GM10248 (cell line): ENCODE measurements around the gene CPSF4.

Source experiments
- CTCF ChIA-PET: fragments of 300-600 bp; sonication (Branson Sonifier 250); formaldehyde crosslinking; extraction: SDS; loops from one replicate; lab custom pipeline; 2021; ENCODE audit warnings: antibody characterized with exemption; lab: Yijun Ruan, JAX
- POLR2A ChIA-PET: fragments of 350-650 bp; sonication (Branson Sonifier 250); formaldehyde crosslinking; extraction: SDS; loops from one replicate; lab custom pipeline; 2020; ENCODE audit warnings: antibody characterized with exemption; lab: Yijun Ruan, JAX
- DNase-seq: peaks from one replicate; pipeline ENCODE4 v3.0.0; 2012; ENCODE audit errors: extremely low spot score
- CTCF ChIP-seq: IDR thresholded peaks from 2 replicates; pipeline ENCODE4 v1.5.1; 2012; ENCODE audit warnings: mild to moderate bottlenecking, low read depth; ENCODE audit errors: extremely low read depth, missing control alignments, control extremely low read depth

CPSF4 gene

DNA sequence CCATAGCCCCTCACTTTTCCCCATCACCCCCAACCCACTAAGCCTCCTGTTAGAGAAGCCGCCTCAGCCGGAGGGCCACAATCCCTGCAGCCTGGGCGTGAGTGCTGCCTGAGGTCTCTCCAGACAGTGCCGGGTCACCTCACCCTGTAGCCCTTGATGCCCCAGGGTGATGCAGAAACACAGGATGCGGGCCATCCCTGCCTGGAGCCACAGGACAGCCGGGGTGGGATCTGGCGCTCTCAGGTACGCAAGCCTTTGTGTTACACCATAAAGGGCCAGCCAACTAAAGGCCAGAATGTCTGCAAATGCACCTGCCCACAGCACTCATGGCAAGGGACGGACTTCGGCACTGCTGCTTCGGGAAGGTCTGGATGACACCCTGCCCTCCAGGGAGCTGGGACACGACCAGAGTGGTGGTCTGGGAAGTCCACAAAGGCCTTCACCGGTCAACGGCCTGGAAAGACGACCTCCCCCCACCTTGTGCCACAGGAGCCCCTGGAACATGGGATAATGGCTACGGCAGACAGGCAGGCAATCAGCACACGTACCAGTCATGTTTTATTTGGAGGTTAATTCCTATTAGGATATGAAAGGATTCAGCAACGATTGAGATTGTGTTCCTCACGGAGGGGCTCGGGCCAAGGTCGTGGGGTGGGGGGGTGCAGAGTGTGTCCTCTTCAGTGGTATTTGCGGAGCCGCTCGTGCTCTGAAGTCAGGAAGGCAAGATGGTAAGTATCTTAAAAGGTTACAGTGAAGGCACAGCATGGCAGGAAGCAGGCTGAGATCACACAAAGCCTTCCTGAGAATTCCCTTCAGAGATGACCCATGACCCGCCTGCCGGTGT is 19.1 kb downstream of the CPSF4 start:
- CTCF ChIA-PET = interaction anchor here (0.9 kb wide), 1 partner anchor 101 kb away, joined by 3 read pairs; no protein-coding TSS in a partner anchor
- TF ChIP-seq CTCF = no peak
- POLR2A ChIA-PET = interaction anchor here (1.3 kb wide), 1 partner anchor 47 kb away, joined by 3 read pairs; the partner anchor contains the start of gene ZKSCAN5
- no peak for DNase-seq

- TF ChIP-seq CTCF = peak; percentile 24
- no peak for DNase-seq
- CTCF ChIA-PET = interaction anchor here (1.0 to 2.3 kb wide), 2 partner anchors 9 to 21 kb away, joined by 3 to 9 read pairs; partner anchors contain the start of genes CPSF4 and PTCD1
- POLR2A ChIA-PET = interaction anchor here (1.3 kb wide), 1 partner anchor 46 kb away, joined by 3 read pairs; the partner anchor contains the start of gene ZKSCAN5
These were observed 20.3 kb downstream of the CPSF4 start for GRCh38 chr7:99459087-99459486.

DNA sequence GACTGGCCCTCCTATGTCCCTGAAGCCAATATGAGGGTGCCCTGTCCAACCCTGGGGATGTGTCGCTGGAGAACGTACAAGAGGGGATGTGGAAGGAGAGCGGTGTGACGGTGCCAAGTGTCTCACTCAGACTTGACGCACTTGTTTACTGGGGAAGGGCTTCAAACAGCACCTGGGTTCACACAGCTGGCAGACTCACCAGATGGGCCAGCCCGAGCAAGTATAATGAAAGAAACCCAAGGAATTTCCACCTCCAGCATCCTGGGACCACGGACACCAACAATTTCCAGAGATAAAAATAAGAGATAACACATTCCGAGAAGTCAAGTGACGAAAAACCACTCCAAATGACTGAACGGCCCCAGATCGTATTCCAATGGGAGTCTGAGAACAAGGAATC is 21.9 kb downstream of the CPSF4 start:
- ChIA-PET CTCF (interaction anchor here (0.8 to 2.3 kb wide), 2 partner anchors 11 to 45 kb away, joined by 3 to 9 read pairs; no protein-coding TSS in a partner anchor), POLR2A (interaction anchor here (1.0 kb wide), 1 partner anchor 22 kb away, joined by 3 read pairs; the partner anchor contains the start of genes CPSF4 and PTCD1)
- TF ChIP-seq CTCF = no peak
- DNase-seq = no peak

GRCh38 chr7:99461221-99461620 is 22.5 kb downstream of the CPSF4 start:
- TF ChIP-seq CTCF = no peak
- no peak for DNase-seq
- ChIA-PET CTCF (interaction anchor here (2.3 kb wide), 1 partner anchor 12 kb away, joined by 9 read pairs; no protein-coding TSS in a partner anchor), POLR2A (no interaction called here)

- TF ChIP-seq CTCF = no peak
- ChIA-PET CTCF (no interaction called here), POLR2A (interaction anchor here (0.8 to 1.0 kb wide), 2 partner anchors 23 to 27 kb away, joined by 3 to 7 read pairs; partner anchors contain the start of genes CPSF4 and PTCD1)
- no peak for DNase-seq
These were observed 26.7 kb downstream of the CPSF4 start for GRCh38 chr7:99465421-99465768.

DNA sequence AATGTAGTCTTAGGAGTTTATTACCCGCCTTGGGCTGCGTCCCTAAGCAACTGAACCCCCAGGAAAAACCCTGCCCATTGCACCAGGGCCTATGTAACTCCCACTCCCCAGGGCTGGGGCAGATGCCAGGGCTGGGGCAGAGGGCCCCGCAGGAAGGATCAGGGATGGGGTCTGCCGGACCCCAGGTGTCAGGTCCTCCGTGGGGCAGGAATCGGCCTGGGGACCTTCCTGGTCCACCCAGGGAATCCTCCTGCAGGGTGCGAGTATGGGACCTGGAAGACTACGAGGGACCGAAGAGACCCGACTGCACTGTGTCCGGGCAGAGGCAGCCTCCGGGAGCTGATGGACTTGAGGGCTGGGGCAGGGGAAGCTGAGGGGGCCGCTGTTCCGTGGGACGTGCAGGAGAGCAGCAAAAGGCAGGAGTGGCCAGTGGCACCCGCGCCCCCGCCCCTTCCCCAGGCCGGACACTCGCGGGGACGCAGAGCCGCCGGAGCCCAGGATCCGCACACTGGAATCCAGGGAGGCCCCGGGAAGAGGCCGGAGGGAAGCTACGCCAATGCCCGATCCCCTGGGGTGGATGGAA is 29.7 kb downstream of the CPSF4 start:
- POLR2A ChIA-PET = no interaction called here
- DNase-seq = no peak
- no peak for TF ChIP-seq CTCF
- CTCF ChIA-PET = no interaction called here
